ENCODE measurements around the gene MRGPRD.

Gene MRGPRD

GRCh38 chr11:69012092-69013008 is 31.6 kb upstream of the MRGPRD start:
- Histone ChIP-seq H3K27me3 (ENCODE audit: control insufficient read depth, insufficient read depth, low read length) (peaks cover 25% of the 10 kb centered on the region), H3K4me3 (ENCODE audit: low read length) (peak overlapping the region; percentile 47), H3K4me1 (ENCODE audit: control insufficient read depth, low read depth, low read length) (peaks cover 32% of the 10 kb centered on the region), H3K36me3 (ENCODE audit: control insufficient read depth, low read depth, low read length) (no peaks in the 10 kb centered on the region), H3K9ac (ENCODE audit: low read length) (peak overlapping the region; percentile 22), H3K9me3 (ENCODE audit: control insufficient read depth, low read depth, low read length) (no peaks in the 10 kb centered on the region), H3K27ac (ENCODE audit: low read length) (no peak overlapping the region)

GRCh38 chr11:69011624-69012091 is 30.9 kb upstream of the MRGPRD start:
- no peak overlapping the region for H3K4me3 ChIP-seq (ENCODE audit: low read length)
- peaks cover 32% of the 10 kb centered on the region for H3K4me1 ChIP-seq (ENCODE audit: control insufficient read depth, low read depth, low read length)
- H3K9me3 ChIP-seq (ENCODE audit: control insufficient read depth, low read depth, low read length): no peaks in the 10 kb centered on the region
- peaks cover 25% of the 10 kb centered on the region for H3K27me3 ChIP-seq (ENCODE audit: control insufficient read depth, insufficient read depth, low read length)
- H3K27ac ChIP-seq (ENCODE audit: low read length): no peak overlapping the region
- no peaks in the 10 kb centered on the region for H3K36me3 ChIP-seq (ENCODE audit: control insufficient read depth, low read depth, low read length)
- H3K9ac ChIP-seq (ENCODE audit: low read length): no peak overlapping the region

- Histone ChIP-seq H3K4me3 (ENCODE audit: low read length) (peak overlapping the region; percentile 51), H3K27ac (ENCODE audit: low read length) (no peak overlapping the region), H3K36me3 (ENCODE audit: control insufficient read depth, low read depth, low read length) (no peaks in the 10 kb centered on the region), H3K4me1 (ENCODE audit: control insufficient read depth, low read depth, low read length) (peaks cover 32% of the 10 kb centered on the region), H3K9me3 (ENCODE audit: control insufficient read depth, low read depth, low read length) (no peaks in the 10 kb centered on the region), H3K9ac (ENCODE audit: low read length) (no peak overlapping the region), H3K27me3 (ENCODE audit: control insufficient read depth, insufficient read depth, low read length) (peaks cover 25% of the 10 kb centered on the region)
Measured at GRCh38 chr11:69010964-69011623, 30.3 kb upstream of the MRGPRD start.

- H3K27ac ChIP-seq (ENCODE audit: low read length): no peak overlapping the region
- H3K9me3 ChIP-seq (ENCODE audit: control insufficient read depth, low read depth, low read length): no peaks in the 10 kb centered on the region
- no peak overlapping the region for H3K9ac ChIP-seq (ENCODE audit: low read length)
- H3K27me3 ChIP-seq (ENCODE audit: control insufficient read depth, insufficient read depth, low read length): peaks cover 25% of the 10 kb centered on the region
- no peaks in the 10 kb centered on the region for H3K36me3 ChIP-seq (ENCODE audit: control insufficient read depth, low read depth, low read length)
- peaks cover 32% of the 10 kb centered on the region for H3K4me1 ChIP-seq (ENCODE audit: control insufficient read depth, low read depth, low read length)
- peak overlapping the region; percentile 51 for H3K4me3 ChIP-seq (ENCODE audit: low read length)
Measured at GRCh38 chr11:69010361-69010891, 29.6 kb upstream of the MRGPRD start.

GRCh38 chr11:69009441-69010211 is 28.8 kb upstream of the MRGPRD start:
- no peaks in the 10 kb centered on the region for H3K36me3 ChIP-seq (ENCODE audit: control insufficient read depth, low read depth, low read length)
- H3K4me3 ChIP-seq (ENCODE audit: low read length): no peak overlapping the region
- no peak overlapping the region for H3K9ac ChIP-seq (ENCODE audit: low read length)
- no peak overlapping the region for H3K27ac ChIP-seq (ENCODE audit: low read length)
- H3K4me1 ChIP-seq (ENCODE audit: control insufficient read depth, low read depth, low read length): peaks cover 31% of the 10 kb centered on the region
- no peaks in the 10 kb centered on the region for H3K9me3 ChIP-seq (ENCODE audit: control insufficient read depth, low read depth, low read length)
- H3K27me3 ChIP-seq (ENCODE audit: control insufficient read depth, insufficient read depth, low read length): peaks cover 25% of the 10 kb centered on the region

- Histone ChIP-seq H3K4me3 (ENCODE audit: low read length) (no peak overlapping the region), H3K27ac (ENCODE audit: low read length) (no peak overlapping the region), H3K4me1 (ENCODE audit: control insufficient read depth, low read depth, low read length) (peaks cover 23% of the 10 kb centered on the region), H3K9ac (ENCODE audit: low read length) (no peak overlapping the region), H3K9me3 (ENCODE audit: control insufficient read depth, low read depth, low read length) (no peaks in the 10 kb centered on the region), H3K36me3 (ENCODE audit: control insufficient read depth, low read depth, low read length) (no peaks in the 10 kb centered on the region), H3K27me3 (ENCODE audit: control insufficient read depth, insufficient read depth, low read length) (peaks cover 20% of the 10 kb centered on the region)
Measured at GRCh38 chr11:69008737-69009440, 28.1 kb upstream of the MRGPRD start.

- no peak overlapping the region for H3K27ac ChIP-seq (ENCODE audit: low read length)
Measured at GRCh38 chr11:69007975-69008381, 27.2 kb upstream of the MRGPRD start.

GRCh38 chr11:69006816-69007215 is 26.0 kb upstream of the MRGPRD start:
- peaks cover 6% of the 10 kb centered on the region for H3K27me3 ChIP-seq (ENCODE audit: control insufficient read depth, insufficient read depth, low read length)
- H3K4me3 ChIP-seq (ENCODE audit: low read length): no peak overlapping the region
- no peak overlapping the region for H3K9ac ChIP-seq (ENCODE audit: low read length)
- H3K27ac ChIP-seq (ENCODE audit: low read length): no peak overlapping the region
- no peaks in the 10 kb centered on the region for H3K36me3 ChIP-seq (ENCODE audit: control insufficient read depth, low read depth, low read length)
- H3K9me3 ChIP-seq (ENCODE audit: control insufficient read depth, low read depth, low read length): no peaks in the 10 kb centered on the region
- H3K4me1 ChIP-seq (ENCODE audit: control insufficient read depth, low read depth, low read length): peaks cover 10% of the 10 kb centered on the region

More at GRCh38 chr11:69007975-69008381, 27.2 kb upstream of the MRGPRD start:
- H3K4me1 ChIP-seq (ENCODE audit: control insufficient read depth, low read depth, low read length): peaks cover 17% of the 10 kb centered on the region
- no peak overlapping the region for H3K4me3 ChIP-seq (ENCODE audit: low read length)
- no peaks in the 10 kb centered on the region for H3K36me3 ChIP-seq (ENCODE audit: control insufficient read depth, low read depth, low read length)
- no peak overlapping the region for H3K9ac ChIP-seq (ENCODE audit: low read length)
- peaks cover 15% of the 10 kb centered on the region for H3K27me3 ChIP-seq (ENCODE audit: control insufficient read depth, insufficient read depth, low read length)
- no peaks in the 10 kb centered on the region for H3K9me3 ChIP-seq (ENCODE audit: control insufficient read depth, low read depth, low read length)

- Histone ChIP-seq H3K27ac (ENCODE audit: low read length) (no peak overlapping the region), H3K27me3 (ENCODE audit: control insufficient read depth, insufficient read depth, low read length) (no peaks in the 10 kb centered on the region), H3K36me3 (ENCODE audit: control insufficient read depth, low read depth, low read length) (no peaks in the 10 kb centered on the region), H3K4me3 (ENCODE audit: low read length) (no peak overlapping the region), H3K4me1 (ENCODE audit: control insufficient read depth, low read depth, low read length) (peaks cover 5% of the 10 kb centered on the region), H3K9ac (ENCODE audit: low read length) (no peak overlapping the region), H3K9me3 (ENCODE audit: control insufficient read depth, low read depth, low read length) (no peaks in the 10 kb centered on the region)
Measured at GRCh38 chr11:69005631-69006368, 25.0 kb upstream of the MRGPRD start.

GRCh38 chr11:69005183-69005630 is 24.4 kb upstream of the MRGPRD start:
- Histone ChIP-seq H3K4me3 (ENCODE audit: low read length) (no peak overlapping the region), H3K9ac (ENCODE audit: low read length) (no peak overlapping the region), H3K9me3 (ENCODE audit: control insufficient read depth, low read depth, low read length) (no peaks in the 10 kb centered on the region), H3K27ac (ENCODE audit: low read length) (no peak overlapping the region), H3K36me3 (ENCODE audit: control insufficient read depth, low read depth, low read length) (no peaks in the 10 kb centered on the region), H3K4me1 (ENCODE audit: control insufficient read depth, low read depth, low read length) (no peaks in the 10 kb centered on the region), H3K27me3 (ENCODE audit: control insufficient read depth, insufficient read depth, low read length) (no peaks in the 10 kb centered on the region)
